NCI-H1048 (cell line): ENCODE measurements around the gene CAT.
A peak's percentile ranks its signal among the peaks of the same experiment; 100 is the strongest.

Experiments
- DNase-seq: peaks from one replicate; lab custom pipeline; 2025; lab: John Stamatoyannopoulos, UW

The CAT gene

GRCh38 chr11:34459507-34460162 is 20.9 kb downstream of the CAT start:
- DNase-seq = no peak

- DNase-seq = no peak
Measured at GRCh38 chr11:34460278-34460677, 21.5 kb downstream of the CAT start.

GRCh38 chr11:34461215-34461614 is 22.5 kb downstream of the CAT start:
- DNase-seq = no peak

DNA sequence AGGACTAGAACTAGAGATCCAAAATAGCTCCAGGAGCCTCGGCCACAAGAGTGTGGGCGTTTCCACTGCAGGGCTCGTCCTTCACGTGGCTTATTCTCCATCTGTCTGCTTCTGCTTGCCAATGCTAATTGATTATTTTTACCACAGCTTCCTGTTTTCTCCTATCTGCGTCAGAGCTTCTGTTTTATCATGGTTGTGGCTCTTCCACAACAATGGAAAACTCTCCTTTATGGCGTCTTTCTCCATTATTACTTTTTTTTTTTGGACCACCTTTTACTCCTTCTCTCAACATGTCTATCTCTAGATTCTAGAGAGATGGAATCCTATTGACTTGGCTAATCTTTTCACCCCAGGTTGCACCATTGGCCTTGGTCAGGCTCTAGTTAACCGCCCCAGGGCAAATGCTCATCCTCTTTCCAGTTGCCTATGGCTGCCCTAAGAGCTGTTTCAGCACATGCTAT is 25.9 kb downstream of the CAT start:
- no peak for DNase-seq

- DNase-seq = no peak
Measured at GRCh38 chr11:34466802-34467488, 28.2 kb downstream of the CAT start.

GRCh38 chr11:34468209-34468841 is 29.6 kb downstream of the CAT start:
- no peak for DNase-seq

DNA sequence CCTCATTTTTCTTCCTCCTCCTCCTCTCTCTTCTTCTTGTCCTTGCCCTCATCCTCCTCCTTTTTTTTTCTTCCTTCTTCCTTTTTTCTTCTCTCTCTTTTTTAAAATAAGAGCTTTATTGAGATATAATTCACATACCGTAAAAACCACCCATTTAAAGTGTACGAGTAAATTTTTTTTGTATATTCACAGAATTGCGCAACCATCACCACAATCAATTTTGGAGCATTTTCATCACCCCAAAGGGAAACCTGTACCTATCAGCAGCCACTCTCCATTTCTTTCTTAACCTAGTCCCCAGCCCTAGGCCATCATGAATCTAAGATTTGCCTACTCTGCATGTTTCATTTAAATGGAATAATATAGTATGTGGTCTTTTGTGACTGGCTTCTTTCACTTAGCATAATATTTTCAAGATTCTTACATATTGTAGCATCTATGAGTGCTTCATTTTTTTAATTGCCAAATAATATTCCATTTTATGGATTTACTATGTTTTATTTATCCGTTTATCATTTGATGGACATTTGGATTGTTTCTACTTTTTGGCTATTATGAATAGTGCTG is 35.0 kb downstream of the CAT start:
- no peak for DNase-seq

DNA sequence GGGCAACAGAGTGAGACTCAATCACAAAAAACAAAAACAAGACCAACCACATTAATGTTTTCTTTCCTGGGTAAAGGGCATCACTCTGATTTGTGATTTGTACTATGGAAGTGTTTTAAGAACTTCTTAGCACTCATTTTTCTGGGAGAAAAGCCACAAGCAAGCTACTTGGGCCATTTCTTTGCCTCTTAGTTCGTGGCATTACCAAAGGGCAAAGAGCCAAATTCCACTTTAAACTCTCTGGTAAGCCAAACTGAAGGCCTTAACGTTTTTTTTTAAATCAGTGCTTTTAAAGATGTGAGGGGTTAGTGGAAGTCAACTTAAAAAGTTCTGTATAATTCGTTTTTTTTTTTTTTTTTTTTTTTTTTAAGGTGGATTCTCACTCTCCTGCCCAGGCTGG is 36.9 kb downstream of the CAT start:
- no peak for DNase-seq

GRCh38 chr11:34476849-34477248 is 38.1 kb downstream of the CAT start:
- DNase-seq = no peak

DNA sequence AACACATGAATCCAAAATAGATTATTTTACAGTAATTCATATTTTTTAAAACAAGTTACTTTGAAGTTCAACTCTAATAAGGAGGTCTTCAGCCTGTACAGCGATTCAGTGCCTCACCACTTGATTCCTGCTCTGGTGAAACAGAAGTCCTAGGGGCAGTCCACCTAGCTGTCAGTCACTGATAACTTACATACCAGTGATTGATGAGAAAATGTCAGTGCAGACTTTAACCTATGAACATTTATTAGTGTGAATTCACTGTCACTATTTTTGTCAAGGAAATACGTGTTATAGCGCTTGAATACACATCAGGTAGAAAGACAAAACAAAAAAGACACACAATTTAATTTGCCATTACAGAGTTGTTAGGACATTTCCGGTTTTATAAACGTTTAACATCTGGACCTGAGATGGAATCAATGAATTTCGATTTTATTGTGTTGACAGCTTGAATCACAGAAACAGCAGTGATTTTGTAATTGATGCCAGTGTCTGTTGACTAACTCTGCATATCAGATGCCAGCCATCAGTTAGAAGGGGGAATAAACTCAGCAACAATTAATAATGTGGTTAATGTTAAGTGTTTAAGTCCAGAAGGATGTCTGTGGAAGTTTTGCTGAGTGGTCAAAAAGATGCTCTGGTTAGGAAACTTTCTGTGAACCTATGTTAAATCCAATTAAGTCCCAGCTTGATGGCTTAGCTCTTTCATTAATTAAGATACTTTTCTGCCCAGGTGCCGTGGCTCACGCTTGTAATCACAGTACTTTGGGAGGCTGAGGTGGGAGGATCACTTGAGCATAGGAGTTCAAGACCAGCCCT is 40.3 kb downstream of the CAT start:
- no peak for DNase-seq

DNA sequence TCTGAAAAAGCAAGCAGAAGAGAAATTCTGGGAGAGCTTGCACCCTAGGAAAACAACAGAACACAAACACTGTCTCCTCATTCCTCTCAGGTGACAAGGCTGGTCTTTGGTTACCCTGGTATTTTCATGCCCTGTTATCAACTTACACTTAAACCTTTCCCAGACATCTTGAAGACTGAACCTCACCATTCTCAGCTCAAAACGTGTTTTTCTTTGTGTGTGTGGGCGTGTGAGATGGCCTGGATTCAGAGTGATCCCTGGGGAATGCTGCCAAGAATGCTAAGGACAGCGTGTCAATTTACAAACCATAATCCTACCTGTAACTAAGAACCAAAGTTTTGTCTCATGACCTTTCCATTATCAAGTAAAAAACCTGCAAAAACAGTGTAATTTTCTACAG is 41.6 kb downstream of the CAT start:
- DNase-seq = no peak

GRCh38 chr11:34481307-34481706 is 42.6 kb downstream of the CAT start:
- DNase-seq = no peak

DNA sequence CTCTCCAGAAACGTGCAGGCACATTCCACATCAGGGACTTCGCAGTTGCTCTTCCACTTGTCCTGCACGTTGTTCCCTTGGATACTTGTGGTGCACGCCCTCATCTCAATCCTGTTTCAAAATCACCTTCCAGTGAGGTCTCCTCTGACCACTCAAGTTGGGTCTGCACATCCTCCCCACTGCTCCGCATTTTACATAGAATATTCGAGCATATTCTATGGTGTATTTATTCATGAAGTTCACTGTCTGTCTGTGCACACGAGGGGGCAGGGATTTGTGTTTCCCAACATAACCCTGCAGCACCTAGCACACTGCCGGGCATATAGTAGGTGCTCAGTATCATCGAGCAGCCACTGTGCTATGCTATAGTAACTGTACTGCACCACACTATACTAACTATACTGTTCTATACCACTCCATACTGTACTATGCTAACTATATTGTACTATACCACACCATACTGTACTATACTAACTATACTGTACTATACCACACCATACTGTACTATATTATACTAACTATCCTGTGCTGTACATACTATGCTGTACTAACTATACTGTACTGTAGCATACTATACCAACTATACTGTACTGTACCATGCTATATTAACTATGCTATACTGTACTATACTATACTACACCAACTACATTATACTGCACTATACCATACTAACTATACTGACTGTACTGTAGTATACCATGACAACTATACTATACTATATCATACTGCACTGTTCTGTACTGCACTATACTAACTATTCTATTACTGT is 44.6 kb downstream of the CAT start:
- DNase-seq = no peak

DNA sequence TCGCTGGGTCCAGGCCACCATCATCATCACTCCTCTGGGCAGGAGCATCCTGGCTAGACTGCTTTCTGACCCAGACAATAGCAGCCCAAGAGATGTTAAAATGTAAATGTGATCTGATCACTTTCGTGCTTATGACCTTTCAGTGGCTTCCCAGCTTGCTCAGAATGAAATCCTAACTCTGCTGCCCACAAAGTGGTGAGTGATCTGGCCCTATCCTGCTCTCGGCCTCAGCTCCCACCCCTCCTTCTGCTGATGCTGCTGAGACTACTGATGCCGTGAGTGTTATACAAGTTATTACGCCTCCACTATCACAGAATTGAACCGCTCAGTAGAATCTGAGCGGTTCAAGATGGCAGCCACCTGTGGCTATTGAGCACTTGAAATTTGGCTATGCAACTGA is 48.7 kb downstream of the CAT start:
- no peak for DNase-seq

DNA sequence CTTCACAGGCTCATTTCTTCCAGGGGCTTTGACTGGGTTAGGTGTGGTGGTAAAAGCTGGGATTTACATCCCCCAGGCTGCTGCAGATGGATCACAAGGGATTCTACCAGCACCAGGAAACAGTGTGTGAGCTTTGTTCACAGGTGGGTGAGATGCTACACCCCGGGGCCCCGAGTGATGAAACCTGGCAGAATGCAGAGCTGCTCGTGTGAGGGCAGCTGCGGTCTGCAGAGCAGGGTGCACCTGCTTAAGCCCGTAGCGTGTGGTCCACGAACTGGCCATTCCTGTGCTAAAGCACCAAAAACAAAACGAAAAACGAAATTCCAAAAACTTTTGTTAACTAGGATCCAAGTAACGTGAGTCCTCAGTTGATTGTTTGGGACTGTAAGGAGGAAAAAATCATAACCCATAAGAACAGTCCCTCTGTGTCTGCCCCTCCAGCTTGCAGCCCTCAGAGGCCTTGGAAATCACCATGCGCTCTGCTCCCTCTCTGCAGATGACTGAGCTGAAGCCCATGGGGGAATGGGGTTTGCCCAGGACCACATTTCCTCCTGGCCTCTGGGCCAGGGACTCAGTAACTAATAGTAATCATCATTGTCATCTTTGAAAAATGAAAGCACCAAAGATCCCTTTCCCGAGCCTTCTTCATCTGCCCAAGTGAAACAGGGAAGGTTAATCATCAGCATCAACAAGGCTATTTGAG is 50.3 kb downstream of the CAT start:
- no peak for DNase-seq

DNA sequence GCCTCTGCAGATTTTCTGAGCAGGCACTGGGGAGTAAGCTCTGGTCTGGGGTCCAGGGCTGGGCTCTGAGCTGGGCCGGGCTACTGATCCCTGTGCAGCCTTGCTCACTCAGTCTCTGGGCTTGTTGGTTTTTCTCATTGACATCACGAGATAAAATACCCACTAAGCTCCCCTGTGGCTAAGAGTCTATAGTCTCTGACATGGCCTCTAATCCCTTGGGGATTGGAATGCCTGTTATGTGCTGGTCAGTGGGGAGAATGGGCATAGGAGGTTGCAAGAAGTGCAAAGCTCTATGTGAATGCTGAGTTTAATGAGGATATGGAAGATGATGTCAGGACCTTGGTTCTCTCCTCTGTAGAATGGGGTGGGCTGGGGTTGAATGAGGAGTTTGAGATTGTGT is 51.6 kb downstream of the CAT start:
- no peak for DNase-seq

DNA sequence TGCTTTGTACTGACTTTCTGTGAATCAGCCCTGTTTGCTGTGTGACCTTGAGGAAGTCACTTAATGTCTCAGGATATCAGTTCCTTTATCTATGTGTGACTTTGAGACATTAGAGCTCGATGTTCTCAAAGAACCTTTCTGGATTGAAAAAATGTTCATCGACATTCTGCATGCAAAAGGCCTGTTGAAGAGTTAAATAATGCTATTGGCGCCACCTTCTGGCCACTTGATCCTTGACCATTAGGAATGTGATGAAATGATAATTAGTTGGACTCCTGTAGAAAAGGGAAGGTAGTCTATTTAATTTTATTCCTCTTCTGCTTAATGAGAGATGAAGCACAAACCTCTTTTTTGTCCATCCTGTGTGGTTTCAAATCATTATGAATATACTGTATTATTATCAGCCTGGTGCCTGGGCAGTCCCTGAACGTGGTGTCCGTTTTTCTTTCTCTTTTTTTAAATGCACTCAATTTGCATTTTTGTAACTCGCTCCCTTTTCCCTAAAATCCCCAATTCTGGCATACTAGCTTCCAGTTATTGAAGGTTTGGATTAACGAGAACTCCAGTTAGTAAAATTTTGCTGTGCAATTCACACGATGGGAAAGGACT is 54.2 kb downstream of the CAT start:
- peak; percentile 22 for DNase-seq

GRCh38 chr11:34493468-34493867 is 54.7 kb downstream of the CAT start:
- no peak for DNase-seq

DNA sequence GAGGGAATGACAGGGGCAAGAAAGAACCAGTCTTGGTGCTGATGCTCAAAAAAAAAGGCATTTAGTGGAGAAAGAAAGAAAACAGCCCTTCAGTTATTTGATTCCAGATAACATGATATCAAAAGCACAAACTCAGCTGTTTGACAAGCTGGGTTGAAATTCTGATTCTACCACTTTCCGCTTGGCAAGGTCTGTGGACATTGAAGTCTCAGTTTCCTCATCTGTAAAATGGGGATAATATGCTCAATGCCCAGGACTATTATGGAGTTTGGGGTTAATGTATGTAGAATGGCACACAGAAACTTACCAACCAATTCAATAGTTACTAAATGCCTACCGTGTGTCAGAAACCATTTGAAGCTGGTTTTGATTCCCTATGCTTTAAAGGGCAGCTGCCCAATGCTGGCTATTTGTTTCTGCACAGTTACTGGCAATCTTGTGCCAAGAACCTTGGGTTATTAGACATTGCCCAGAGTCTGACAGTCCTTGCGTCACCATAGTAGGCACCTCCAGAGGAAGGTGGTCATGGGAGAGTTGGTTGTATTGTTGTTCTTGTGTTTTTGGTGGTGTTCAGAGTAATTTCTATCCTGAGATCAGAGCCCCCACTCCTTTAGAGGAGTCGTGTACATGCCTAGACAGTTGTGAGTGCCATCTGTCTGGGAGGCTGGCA is 55.3 kb downstream of the CAT start:
- no peak for DNase-seq

- DNase-seq = no peak
Measured at GRCh38 chr11:34495239-34495723, 56.5 kb downstream of the CAT start.
